Lower leg skin (tissue), 3 donors: Measurements from ENCODE around the gene CCND2.

ENCODE experiments used
- POLR2A ChIP-seq, 2 donors: fragments of 450-650 bp; IDR thresholded peaks; one replicate each; pipeline ENCODE4 v1.6.1; 2016 to 2017; ENCODE audit warnings: antibody characterized with exemption in 2 of 2, mild to moderate bottlenecking in 1 of 2, moderate library complexity in 1 of 2
- TF ChIP-seq, protein P1 (sequence below), 3 donors: fragments of 450-650 bp; IDR thresholded peaks; one replicate each; pipeline ENCODE4 v1.5.1; 2016; ENCODE audit warnings: antibody characterized with exemption in 3 of 3, mild to moderate bottlenecking in 3 of 3, moderate library complexity in 2 of 3

DNA sequence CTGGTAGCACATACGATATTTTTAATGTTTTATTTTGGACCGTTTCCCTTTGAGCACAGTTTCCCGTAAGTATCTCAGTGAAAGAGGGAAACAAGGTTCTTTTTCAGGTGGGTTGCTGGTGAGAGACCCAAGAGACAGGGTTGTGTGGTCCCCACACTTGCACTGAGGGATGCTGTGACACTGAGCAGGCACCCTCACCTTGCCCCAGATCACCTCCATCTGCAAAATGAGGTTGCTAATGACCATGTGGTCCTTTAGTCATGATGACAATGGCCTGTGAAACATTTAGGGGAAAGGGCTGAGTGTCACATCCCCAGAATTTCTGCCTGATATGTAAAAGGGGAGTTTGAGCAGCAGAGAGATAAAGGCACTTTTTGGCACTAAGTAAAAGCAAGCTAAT is 4.3 kb downstream of the CCND2 start:
- TF ChIP-seq, protein P1, sequence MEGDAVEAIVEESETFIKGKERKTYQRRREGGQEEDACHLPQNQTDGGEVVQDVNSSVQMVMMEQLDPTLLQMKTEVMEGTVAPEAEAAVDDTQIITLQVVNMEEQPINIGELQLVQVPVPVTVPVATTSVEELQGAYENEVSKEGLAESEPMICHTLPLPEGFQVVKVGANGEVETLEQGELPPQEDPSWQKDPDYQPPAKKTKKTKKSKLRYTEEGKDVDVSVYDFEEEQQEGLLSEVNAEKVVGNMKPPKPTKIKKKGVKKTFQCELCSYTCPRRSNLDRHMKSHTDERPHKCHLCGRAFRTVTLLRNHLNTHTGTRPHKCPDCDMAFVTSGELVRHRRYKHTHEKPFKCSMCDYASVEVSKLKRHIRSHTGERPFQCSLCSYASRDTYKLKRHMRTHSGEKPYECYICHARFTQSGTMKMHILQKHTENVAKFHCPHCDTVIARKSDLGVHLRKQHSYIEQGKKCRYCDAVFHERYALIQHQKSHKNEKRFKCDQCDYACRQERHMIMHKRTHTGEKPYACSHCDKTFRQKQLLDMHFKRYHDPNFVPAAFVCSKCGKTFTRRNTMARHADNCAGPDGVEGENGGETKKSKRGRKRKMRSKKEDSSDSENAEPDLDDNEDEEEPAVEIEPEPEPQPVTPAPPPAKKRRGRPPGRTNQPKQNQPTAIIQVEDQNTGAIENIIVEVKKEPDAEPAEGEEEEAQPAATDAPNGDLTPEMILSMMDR (IDR thresholded peaks at IDR 0.05), result no peak
- no peak for TF ChIP-seq POLR2A (IDR thresholded peaks at IDR 0.05)
